ENCODE measurements around the gene COX19. TPM values are rescaled to one million over a fixed set of nuclear protein-coding genes. Genes with fewer than 3 reads are reported as not detected.

The COX19 gene
- total RNA-seq, 1 donor = 12.5 TPM

DNA sequence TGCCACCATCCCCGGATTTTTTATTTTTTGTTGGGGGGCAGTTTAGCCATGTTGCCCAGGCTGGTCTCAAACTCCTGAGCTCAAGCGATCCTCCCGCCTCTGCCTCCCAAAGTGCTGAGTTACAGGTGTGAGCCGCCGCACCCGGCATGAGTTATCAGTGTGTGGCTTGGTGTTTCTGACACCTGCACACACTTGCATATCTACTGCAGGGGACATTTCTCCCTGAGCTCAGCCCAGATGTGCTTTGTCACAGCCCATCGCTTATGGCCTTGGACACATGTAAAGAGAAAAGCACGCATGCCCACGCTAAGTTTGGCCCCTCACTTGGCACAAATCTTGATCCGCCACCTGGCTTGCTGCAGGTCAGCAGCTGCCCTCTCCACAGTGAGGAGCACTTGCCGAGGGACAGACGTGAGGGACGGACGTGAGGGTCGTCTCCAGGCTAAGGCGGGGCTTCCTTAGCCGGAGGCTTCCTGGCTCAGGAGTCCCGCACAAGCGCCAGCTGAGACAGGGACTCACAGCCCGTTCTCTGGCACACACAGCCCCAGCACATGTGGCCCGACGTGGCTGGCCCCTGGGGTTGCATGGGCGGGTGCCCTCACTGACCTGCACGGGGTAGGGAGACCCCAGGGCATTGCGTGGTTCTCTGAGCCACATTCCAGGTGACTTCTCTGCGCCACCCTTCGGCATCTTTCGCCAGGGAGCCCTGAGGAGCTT, 19.4 kb upstream of the COX19 start:
- no peak overlapping the region for H3K4me3 ChIP-seq (ENCODE audit: low read depth, low read length)
- DNase-seq (ENCODE audit: low read depth) = no peak
- TF ChIP-seq, protein P1, sequence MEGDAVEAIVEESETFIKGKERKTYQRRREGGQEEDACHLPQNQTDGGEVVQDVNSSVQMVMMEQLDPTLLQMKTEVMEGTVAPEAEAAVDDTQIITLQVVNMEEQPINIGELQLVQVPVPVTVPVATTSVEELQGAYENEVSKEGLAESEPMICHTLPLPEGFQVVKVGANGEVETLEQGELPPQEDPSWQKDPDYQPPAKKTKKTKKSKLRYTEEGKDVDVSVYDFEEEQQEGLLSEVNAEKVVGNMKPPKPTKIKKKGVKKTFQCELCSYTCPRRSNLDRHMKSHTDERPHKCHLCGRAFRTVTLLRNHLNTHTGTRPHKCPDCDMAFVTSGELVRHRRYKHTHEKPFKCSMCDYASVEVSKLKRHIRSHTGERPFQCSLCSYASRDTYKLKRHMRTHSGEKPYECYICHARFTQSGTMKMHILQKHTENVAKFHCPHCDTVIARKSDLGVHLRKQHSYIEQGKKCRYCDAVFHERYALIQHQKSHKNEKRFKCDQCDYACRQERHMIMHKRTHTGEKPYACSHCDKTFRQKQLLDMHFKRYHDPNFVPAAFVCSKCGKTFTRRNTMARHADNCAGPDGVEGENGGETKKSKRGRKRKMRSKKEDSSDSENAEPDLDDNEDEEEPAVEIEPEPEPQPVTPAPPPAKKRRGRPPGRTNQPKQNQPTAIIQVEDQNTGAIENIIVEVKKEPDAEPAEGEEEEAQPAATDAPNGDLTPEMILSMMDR (IDR thresholded peaks at IDR 0.05; ENCODE audit: insufficient read depth, low read length) = no peak

DNA sequence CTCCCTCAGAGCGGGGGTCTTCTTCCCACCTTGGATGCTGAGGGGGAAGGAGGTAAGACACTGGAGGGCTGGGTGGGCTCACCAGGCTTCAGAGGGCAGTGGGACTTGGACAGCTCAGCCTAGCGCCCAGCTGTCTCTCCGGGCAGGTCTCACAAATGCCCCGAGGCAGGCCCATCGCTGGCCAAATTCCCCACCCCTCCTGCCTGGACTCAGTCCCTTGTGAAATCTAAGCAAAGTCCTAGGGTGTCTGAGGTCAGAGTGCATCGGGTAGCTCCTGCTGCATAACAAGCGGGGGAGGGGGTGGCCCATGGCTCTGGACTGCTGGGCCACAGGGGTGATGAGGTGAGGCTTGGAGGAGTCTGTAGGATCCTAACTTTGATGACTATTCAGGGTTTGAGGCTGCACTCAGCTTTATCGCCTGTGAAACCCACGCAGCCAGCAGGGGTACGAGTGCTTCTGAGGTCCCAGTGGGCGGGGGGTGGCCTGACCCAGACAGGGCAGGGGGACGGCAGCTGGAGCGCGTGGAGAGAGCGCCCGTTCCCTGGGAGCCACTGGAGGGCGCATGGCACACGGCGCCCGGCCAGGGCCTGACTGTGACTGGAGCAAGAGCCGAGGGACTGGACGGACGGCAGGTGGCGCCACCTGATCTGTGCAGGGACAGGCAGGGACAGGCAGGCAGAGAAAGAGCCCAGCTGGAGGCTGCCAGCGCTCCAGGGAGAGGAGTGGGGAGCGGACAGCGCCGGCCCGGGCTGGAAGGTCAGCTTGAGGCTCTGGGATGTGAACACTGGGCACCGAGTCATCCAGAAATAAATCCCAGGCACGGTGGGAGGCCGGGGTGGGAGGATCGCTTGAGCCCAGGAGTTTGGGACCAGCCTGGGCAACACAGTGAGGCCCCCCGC, 17.6 kb upstream of the COX19 start:
- TF ChIP-seq, protein P1 (IDR thresholded peaks at IDR 0.05; ENCODE audit: insufficient read depth, low read length) = peak; percentile 97
- DNase-seq (ENCODE audit: low read depth) = peak; percentile 91
- no peak overlapping the region for H3K4me3 ChIP-seq (ENCODE audit: low read depth, low read length)

DNA sequence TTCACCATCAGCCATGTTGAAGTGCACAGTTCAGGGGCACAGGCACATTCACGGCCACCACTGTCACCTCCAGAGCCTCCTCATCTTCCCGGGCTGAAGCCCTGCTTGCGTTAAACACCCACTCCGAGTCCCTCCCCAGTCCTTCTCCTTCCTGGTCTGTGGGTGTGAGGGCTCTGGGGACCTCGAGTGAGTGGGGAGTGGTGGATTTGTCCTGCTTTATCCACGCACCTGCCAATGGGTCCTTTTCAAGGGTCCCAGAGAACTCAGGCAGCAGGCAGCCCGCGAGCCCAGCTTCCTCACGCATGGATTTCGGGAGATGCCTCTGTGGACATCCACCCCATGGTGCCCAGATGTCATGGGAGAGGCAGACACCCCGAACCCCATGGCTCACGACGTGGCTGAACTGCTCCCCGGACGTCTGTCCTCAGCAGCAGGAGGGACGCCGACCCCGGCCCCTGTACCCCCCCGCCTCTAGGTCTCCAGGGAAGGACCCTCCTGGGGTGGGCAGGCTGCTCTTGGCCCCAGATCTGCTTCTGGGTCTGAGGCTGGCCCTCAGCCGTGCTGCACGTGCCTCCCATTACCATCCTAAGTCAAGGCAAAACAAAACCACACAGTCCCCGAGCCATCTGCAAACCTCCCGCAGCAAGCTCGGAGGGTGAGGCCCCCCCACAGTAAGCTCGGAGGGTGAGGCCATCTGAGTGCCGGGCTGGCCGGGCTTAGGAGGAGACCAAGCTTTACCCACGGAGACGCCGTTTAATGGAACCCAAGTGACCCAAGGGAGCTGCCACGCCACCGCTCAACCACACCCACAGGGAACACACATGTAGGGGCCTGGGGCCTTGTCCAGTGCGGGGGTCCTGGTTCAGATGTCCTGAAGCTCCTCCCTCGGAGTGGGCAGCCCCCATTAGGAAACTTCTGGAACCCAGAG, 16.6 kb upstream of the COX19 start:
- DNase-seq (ENCODE audit: low read depth) = no peak
- no peak overlapping the region for H3K4me3 ChIP-seq (ENCODE audit: low read depth, low read length)
- TF ChIP-seq, protein P1 (IDR thresholded peaks at IDR 0.05; ENCODE audit: insufficient read depth, low read length) = no peak

DNA sequence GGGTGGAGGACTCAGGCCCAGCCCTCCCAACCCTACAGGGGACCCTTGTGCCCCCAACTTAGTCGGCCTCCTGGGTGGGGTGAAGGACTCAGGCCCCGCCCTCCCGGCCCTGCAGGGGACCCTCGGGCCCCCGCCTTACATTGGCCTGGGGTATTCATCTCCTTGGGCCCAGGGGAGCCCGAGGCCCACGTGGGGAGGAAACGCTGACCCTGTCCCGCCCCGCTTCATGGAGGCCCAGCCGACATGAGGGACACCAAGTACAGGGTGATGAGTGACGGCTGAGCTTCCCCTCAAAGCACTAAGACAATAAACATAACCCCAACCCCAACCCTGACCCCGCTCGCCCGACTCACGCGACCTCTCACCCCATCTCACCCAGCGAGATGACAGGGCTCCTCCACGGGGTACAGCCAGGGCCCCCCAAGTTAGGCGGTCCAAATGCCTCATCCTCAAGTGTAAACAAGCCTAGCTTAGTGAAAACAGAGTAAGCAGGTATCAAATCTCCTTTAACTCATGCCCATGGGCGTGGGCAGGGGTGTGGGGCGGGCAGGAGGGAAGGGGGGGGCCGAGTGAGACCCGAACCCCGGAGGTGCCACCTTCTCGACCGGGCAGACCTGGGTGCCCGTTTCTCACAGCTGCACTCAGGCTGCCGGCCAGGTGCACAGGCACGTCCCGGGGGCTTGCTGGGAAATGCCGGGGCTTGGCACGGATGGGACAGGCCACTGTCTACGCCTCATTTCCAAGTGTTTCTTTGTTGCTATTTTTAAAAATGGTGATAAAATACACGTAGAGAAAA, 15.8 kb upstream of the COX19 start:
- H3K4me3 ChIP-seq (ENCODE audit: low read depth, low read length) = no peak overlapping the region
- TF ChIP-seq, protein P1 (IDR thresholded peaks at IDR 0.05; ENCODE audit: insufficient read depth, low read length) = no peak
- no peak for DNase-seq (ENCODE audit: low read depth)

DNA sequence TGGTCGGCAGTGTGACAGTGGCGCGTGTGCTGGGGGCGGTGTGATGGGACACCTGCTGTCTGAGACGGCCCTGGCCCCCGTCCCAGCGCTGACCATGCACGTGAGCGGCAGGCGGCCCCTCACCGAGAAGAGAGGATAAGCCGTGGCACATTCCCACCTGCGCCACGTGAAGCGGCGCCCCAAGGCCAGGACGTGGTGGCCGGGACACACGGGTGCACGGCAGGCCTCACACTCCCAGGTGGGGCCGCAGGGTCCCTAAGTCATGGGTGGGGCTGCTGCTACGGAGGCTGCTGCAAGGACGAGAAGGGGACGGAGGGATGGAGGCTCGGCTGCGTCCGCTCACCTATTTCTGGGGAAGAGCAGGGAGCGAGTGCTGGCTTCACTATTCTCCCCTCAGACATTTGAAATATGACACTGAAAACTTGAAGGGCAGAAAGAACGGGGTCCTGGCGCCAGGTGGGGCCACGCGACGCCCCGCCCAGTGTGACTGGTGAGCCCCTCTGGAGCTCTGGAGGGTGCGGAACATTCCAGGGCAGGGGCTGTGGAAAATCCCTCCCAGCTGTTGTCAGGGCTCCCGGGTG, 15.1 kb upstream of the COX19 start:
- no peak overlapping the region for H3K4me3 ChIP-seq (ENCODE audit: low read depth, low read length)
- DNase-seq (ENCODE audit: low read depth) = no peak
- TF ChIP-seq, protein P1 (IDR thresholded peaks at IDR 0.05; ENCODE audit: insufficient read depth, low read length) = no peak

Measured in fibroblast of the aortic adventitia (primary cell).